IPS-18c (cell line): ENCODE measurements around the gene DFFB.
A peak's percentile ranks its signal among the peaks of the same experiment; 100 is the strongest.

ENCODE experiments used
- H3K4me3 ChIP-seq: 2 replicates; pipeline ENCODE4 v1.7.0; 2013; ENCODE audit warnings: low read depth, mild to moderate bottlenecking, low read length, moderate library complexity; ENCODE audit not compliant: insufficient read depth
- H3K9me3 ChIP-seq: one replicate; pipeline ENCODE4 v1.6.1; 2013; ENCODE audit warnings: mild to moderate bottlenecking, low read length, moderate library complexity; ENCODE audit not compliant: control insufficient read depth, insufficient read depth

Gene DFFB

GRCh38 chr1:3900150-3900968 is 43.1 kb downstream of the DFFB start, which contains the start of gene C1orf174:
C1orf174 (minus strand) TSS chr1:3900272; CDS start chr1:3900186, 86 bp downstream.
- Histone ChIP-seq H3K4me3 (peak within 1 kb of the TSS; percentile 99), H3K9me3 (peaks cover 4% of the 10 kb centered on the region)

GRCh38 chr1:3900969-3901529 is 43.8 kb downstream of the DFFB start:
- peak overlapping the region; percentile 99 for H3K4me3 ChIP-seq
- peaks cover 4% of the 10 kb centered on the region for H3K9me3 ChIP-seq

DNA sequence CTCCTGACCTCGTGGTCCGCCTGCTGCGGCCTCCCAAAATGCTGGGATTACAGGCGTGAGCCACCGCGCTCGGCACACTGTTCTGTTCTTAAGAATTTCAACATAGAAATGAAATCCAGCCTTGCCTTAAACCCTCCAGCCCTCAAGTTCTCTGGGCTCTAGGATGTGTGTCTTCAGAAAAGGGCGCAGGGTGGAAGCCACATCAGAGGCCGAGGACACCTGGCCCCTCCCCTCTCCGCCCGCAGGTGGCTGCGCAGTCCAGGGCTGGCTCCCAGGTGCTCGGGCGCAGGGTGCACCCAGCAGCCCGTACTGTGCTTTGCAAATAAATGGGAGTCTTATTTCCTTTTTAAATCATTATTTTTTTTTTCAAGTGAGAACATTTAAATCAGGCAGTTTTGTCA is 44.8 kb downstream of the DFFB start:
- Histone ChIP-seq H3K4me3 (no peak overlapping the region), H3K9me3 (peaks cover 4% of the 10 kb centered on the region)

DNA sequence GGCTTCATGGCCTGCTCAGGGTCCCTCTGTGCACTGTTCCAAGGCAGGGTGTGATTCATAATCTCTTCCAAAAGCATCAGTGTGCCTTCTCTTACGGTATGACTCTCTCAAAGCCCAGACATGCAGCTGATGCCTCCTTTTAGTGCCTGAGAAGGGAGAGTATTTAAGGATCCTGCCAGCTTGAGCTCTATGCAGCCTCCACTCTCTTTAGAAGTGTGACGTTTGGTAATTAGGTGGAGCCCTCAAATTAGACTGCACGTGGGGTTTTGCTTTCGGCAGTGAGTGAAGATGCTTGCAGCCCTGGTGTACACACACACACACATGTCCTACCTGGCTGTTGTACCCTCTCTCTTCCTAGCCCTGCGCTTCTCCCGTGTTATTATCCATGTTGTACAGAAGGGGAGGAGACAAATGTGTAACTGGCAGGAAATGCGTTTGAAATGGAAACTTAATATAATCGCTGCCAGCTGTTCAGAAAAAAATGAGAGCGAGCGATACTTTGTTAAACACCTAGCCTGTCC is 45.4 kb downstream of the DFFB start:
- H3K9me3 ChIP-seq: peaks cover 6% of the 10 kb centered on the region
- no peak overlapping the region for H3K4me3 ChIP-seq

GRCh38 chr1:3903141-3904005 is 46.1 kb downstream of the DFFB start:
- Histone ChIP-seq H3K9me3 (peaks cover 6% of the 10 kb centered on the region), H3K4me3 (no peak overlapping the region)

DNA sequence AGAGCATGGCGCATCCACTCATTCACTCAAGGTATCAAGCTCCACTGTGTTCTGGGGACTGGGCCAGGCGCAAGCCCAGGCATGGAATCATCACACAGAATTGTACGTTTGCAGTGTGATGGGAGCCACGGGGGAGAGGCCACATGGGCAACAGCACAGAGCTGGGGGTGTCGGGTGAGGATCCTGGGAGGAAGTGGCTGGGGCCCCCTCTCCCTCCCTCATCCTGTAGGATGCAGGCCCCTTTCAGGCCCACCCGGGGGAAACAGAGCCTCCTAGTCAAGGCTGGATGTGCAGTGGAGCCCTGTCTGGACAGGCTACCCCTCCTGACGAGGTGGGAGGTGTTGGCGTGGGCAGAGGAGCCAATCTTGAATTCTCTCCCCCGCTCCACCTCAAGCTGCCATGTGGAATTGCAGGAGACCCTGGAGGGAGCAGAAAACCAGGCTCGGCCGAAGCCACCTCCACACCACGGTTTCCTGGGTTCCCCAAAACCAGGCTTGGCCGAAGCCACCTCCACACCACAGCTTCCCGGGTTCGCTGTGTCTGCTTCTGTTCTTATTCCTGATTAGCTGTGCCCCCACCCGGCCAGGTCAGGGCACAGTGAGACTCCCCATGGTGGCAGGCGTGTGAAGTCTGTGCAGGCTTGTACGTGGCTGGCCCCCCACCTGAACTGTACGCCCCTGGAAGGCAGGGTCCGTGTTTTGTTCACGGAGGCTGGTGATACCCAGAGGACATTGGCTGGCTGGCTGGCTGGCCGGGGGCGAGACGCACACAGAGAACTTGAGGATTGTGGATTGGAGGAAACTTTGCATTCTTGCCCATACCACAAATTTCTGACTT is 46.9 kb downstream of the DFFB start:
- Histone ChIP-seq H3K9me3 (peaks cover 6% of the 10 kb centered on the region), H3K4me3 (no peak overlapping the region)

GRCh38 chr1:3904843-3905185 is 47.5 kb downstream of the DFFB start:
- no peak overlapping the region for H3K4me3 ChIP-seq

GRCh38 chr1:3905266-3905952 is 48.1 kb downstream of the DFFB start:
- Histone ChIP-seq H3K4me3 (no peak overlapping the region), H3K9me3 (peaks cover 4% of the 10 kb centered on the region)

More at GRCh38 chr1:3904843-3905185, 47.5 kb downstream of the DFFB start:
- H3K9me3 ChIP-seq: peaks cover 6% of the 10 kb centered on the region

DNA sequence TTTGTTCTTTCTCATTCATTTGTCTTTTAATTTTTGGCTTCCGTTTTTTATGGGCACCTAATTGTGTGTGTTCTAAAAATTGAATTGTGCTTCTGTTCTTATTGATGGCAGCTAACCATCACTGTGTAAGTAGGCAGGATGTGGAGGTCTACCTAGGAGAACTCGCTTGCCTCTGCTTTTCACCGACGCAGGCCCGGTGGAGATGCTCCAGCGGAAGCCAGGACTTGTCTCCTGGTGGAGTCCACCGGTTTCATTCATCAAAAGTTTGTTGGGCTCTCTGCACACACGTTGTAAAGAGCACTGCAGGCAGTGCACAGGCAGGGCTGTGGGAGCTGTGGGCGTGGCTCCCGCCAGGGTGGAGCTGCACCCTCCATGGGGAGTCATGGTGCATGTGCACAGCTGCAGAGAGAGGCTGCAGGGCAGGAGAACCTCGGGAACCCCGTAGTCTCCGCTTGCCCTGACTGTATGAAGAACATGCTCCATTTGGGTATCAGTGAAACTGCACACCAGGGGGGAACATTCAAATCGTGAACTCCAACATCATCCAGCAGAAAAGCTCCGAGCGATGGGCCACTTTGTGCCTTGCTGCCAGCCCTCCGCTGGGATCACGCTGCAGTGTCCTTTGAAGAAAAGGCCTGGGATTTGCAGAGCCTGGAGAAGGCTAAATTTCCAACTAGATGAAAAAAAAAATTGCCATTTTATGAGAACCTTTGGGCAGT is 48.8 kb downstream of the DFFB start:
- Histone ChIP-seq H3K9me3 (peaks cover 4% of the 10 kb centered on the region), H3K4me3 (no peak overlapping the region)

GRCh38 chr1:3906672-3907020 is 49.4 kb downstream of the DFFB start:
- Histone ChIP-seq H3K9me3 (peaks cover 2% of the 10 kb centered on the region), H3K4me3 (no peak overlapping the region)

GRCh38 chr1:3907031-3907534 is 49.8 kb downstream of the DFFB start:
- no peak overlapping the region for H3K4me3 ChIP-seq

DNA sequence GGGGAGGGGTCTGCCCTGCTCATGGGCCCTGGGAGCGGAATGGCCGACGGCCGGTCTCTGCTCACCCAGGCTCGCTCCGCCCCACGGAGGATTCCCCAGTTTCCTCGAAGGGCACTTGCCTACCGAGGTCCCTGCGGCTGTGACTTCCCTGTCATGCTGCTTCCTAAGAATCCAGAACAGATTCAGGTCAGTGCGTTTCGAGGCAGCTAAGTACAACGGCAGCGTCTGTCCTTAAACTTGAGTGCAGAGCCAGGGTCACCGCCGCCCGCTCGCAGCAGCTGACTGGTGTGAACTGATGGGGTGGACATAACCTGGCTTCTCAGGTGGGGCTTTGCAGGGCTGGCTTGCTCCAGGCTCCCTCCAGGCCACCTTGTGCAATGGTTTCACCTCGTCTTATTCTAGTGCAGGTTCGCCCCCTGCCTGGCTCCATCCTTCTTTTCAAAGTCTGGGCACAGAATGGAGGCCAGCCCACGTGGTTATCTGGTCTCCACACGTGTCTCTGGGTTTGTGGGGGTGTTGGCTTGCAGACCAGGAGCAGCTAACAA is 50.4 kb downstream of the DFFB start:
- H3K9me3 ChIP-seq: peaks cover 2% of the 10 kb centered on the region
- H3K4me3 ChIP-seq: no peak overlapping the region

More at GRCh38 chr1:3907031-3907534, 49.8 kb downstream of the DFFB start:
- peaks cover 2% of the 10 kb centered on the region for H3K9me3 ChIP-seq

GRCh38 chr1:3908886-3909517 is 51.7 kb downstream of the DFFB start:
- H3K4me3 ChIP-seq: no peak overlapping the region
- peaks cover 2% of the 10 kb centered on the region for H3K9me3 ChIP-seq

- Histone ChIP-seq H3K9me3 (peaks cover 2% of the 10 kb centered on the region), H3K4me3 (no peak overlapping the region)
These were observed 52.3 kb downstream of the DFFB start for GRCh38 chr1:3909615-3910014.
